IPS-11a (cell line): Measurements from ENCODE around the gene PLEK2.
"Not testable (repeated sequence)": the region's sequence is repeated elsewhere in the genome, so short reads cannot be mapped to it uniquely, and the experiment has no call there.

Experiments used
- H3K4me3 ChIP-seq: one replicate; pipeline ENCODE4 v1.5.1; 2013; ENCODE audit warnings: low read depth, low read length, control low read depth

Gene PLEK2

DNA sequence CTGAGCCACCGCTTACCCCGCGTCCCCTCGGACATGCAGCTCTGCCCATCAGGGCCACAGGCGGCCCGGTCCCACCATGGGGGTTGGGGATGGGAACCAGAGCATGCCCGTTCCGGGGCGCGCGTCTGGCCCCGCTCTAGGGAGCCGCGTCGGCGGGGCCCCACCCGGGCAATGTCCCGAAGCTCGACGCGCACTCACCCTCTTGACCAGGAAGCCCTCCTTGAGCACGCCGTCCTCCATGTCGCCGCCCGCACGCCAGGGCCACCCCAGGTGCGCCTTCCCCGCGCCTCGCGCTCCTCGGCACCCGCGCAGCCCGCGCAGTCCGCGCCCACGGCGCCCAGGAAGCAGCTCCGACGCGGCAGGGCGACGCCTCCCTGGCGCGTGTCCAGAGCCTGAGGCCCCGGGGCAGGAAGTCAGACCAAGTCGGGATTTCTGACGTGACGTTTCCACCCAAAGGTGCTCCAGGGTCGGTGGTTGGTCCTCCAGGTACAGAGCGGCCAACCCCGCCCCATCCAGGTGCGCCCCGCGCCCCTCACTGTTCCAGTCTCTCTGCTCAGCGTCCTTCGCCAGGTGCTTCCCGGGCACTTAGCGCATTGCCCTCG is at the start of gene PLEK2:
Gene PLEK2 (minus strand): TSS at position 346 of the 602 bp plus-strand sequence. CDS start 106 bp downstream, at position 240.
- H3K4me3 ChIP-seq, result peak within 1 kb of the TSS; percentile 37

DNA sequence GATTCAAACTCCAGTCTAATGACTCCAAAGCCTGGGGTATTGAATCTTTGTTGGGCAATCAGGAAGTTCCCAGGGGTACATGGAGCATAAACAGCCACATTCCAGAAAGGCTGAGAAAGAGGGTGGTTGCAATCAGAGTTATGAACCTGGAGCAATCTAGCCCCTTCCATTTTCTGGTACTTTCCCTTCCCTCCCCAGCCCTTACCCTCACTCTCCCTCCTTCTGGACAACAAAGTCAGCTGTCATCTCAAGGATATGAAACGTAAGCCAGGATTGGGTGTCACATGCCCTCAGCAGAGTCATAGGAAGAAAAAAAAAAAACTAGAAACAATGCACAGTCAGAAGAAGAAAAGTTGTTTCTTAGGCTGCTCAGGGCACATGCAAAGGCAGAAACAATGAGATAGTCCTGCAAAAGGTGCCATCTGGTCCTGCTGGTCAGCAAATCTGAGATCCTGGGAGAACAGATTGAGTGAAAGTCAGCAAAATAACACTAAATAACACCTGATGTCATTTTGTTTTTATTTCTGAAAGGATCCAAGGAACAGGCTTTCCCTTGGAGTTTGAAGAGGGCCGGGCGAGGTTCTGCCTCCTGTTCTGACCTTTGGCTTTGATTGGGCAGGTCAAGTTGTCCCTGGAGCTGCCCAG is 49.5 kb upstream of the PLEK2 start:
- no peak overlapping the region for H3K4me3 ChIP-seq

GRCh38 chr14:67459336-67459735 is 47.4 kb upstream of the PLEK2 start:
- no peak overlapping the region for H3K4me3 ChIP-seq

- H3K4me3 ChIP-seq, result no peak overlapping the region
These were observed 45.8 kb upstream of the PLEK2 start for GRCh38 chr14:67457782-67458181.

- no peak overlapping the region for H3K4me3 ChIP-seq
These were observed 44.8 kb upstream of the PLEK2 start for GRCh38 chr14:67456732-67457131.

DNA sequence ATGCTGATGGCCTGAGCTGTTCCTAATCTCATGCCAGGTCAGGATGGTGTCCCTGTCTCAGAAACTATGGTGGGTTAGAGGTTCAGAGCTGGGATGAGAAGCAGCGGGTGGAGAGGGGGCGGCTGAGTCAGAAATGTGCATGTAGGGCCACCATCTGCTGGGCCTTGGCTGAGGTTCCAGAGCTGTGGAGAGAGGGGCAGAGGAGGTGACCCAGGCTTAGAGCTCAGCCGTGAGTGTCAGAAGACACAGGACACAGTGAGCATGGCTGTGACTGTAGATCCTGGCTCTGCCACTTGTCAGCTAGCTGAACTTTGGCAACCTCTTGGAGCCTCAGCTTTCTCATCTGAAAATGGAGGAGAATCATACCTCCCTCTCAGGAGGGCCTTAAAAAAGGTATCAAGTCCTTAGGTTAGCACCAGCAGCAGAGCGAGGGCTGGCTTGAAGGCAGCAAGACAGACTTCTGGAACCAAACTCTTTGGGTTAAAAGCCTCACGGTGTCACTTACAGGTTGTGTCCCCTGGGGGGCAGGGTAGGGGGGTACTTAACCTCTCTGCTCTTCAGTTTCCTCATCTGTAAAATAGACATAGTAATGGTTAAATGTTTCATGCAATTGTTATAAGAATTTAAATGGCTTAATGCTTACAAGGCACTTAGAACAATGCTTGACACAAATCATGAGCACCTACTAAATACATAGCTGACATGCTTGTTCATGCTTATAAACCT is 41.8 kb upstream of the PLEK2 start:
- no peak overlapping the region for H3K4me3 ChIP-seq

- H3K4me3 ChIP-seq, result not testable (repeated sequence)
These were observed 39.7 kb upstream of the PLEK2 start for GRCh38 chr14:67451667-67452066.

DNA sequence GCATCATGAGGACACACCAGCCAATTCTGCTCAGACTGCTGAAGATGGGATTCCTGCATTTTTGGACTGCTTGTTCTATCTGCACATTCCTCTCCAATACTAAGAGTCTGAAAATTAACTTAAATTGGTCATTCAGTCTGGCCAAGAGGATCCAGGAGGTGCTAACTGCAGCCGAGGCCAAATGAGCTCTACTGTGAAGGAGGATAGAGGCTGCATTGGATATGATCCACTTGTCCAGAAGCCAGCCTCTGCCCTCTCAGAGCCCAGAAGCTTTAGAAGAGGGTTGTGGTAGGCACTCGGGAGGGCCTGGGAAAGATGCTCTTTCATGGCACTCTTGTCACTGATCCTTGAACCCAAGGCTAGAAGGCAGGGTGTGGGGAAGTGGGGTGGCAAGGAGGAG is 37.1 kb upstream of the PLEK2 start:
- H3K4me3 ChIP-seq, result no peak overlapping the region

GRCh38 chr14:67447033-67447381 is 35.0 kb upstream of the PLEK2 start:
- H3K4me3 ChIP-seq, result no peak overlapping the region

GRCh38 chr14:67446371-67447032 is 34.5 kb upstream of the PLEK2 start:
- no peak overlapping the region for H3K4me3 ChIP-seq

GRCh38 chr14:67444395-67444794 is 32.4 kb upstream of the PLEK2 start:
- no peak overlapping the region for H3K4me3 ChIP-seq

- no peak overlapping the region for H3K4me3 ChIP-seq
These were observed 30.4 kb upstream of the PLEK2 start for GRCh38 chr14:67442139-67442906.

- no peak overlapping the region for H3K4me3 ChIP-seq
These were observed 29.7 kb upstream of the PLEK2 start for GRCh38 chr14:67441672-67442071.

- no peak overlapping the region for H3K4me3 ChIP-seq
These were observed 29.3 kb upstream of the PLEK2 start for GRCh38 chr14:67441256-67441655.

GRCh38 chr14:67440513-67440912 is 28.5 kb upstream of the PLEK2 start:
- no peak overlapping the region for H3K4me3 ChIP-seq

DNA sequence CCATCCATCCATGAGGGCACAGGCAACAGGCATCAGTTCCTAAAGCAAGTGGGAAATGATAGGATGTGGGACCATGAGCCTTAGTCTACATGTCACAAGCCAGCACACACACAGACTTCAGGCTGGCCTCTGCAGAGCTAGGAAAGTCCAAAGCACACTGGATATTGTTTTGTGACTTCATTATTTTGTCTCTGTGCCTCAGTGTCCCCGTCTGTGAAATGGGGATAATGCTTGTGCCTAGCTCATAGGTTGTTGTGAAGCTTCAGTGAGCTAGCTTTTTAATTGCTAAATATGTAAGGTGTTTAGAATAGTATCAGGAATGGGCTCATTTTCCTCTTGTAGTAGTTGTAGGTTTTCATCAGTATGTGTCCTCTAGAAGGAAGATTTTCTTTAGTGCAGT is 27.0 kb upstream of the PLEK2 start:
- no peak overlapping the region for H3K4me3 ChIP-seq

- H3K4me3 ChIP-seq, result no peak overlapping the region
These were observed 24.3 kb upstream of the PLEK2 start for GRCh38 chr14:67436006-67436866.

DNA sequence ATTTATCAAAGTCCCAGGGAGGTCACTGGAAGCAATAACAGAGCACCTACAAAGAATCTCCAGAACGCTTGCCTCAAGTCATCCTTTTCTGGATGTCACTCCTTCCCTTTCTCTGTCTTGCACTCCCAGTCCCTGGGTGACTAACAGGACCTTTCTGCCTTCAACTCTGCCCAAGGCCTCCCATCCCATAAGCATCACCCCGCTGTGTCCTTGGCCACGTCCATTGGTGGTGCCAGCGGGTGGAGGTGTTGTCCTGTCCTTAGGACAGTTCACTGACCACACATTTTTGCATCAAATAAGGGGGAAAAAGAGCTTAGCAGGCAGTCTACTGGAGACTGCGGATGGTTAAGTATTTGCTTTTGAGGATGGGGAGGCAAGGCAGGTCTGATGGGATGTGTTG is 23.6 kb upstream of the PLEK2 start:
- no peak overlapping the region for H3K4me3 ChIP-seq

GRCh38 chr14:67432050-67432564 is 20.1 kb upstream of the PLEK2 start:
- no peak overlapping the region for H3K4me3 ChIP-seq
